ENCODE results near the gene MIR17HG.
"Not testable (repeated sequence)": the region's sequence is repeated elsewhere in the genome, so short reads cannot be mapped to it uniquely, and the experiment has no call there.

Gene MIR17HG

DNA sequence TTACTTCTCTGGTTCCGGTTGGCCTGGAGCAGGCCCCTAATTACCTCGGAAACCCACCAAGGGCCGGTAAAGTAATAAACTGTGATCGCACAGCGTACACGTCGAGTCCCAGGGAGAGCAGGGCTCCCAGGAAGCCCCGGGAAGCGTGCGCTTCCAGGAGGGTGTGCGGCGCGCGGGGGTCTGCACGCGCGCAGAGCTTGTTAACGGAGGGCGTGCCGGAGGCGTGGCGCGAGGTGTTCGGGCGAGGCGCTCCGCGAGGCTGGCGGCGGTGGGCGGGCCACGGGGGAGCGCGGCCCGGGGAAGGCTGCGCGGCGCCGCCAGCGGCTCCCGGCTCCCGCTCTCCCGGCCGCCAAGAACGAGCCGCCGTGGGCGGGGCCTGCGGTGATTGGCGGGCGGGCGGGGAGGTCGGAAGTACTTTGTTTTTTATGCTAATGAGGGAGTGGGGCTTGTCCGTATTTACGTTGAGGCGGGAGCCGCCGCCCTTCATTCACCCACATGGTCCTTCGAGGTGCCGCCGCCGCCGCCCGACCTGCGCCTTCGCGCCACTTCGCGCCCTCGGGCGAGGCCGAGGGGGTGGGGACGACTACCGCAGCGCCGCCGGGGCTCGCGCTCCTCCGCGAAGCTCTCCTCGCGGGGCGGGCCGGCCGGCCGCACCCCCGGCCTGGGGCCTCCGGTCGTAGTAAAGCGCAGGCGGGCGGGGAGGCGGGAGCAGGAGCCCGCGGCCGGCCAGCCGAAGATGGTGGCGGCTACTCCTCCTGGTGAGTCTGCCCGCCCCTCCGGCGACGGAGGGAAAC is at the start of gene MIR17HG:
Gene MIR17HG, plus strand, starts transcription at position 486 of the 794 bp plus-strand sequence.
- DNase-seq (ENCODE audit: low read depth, low spot score) = peak; percentile 95

DNA sequence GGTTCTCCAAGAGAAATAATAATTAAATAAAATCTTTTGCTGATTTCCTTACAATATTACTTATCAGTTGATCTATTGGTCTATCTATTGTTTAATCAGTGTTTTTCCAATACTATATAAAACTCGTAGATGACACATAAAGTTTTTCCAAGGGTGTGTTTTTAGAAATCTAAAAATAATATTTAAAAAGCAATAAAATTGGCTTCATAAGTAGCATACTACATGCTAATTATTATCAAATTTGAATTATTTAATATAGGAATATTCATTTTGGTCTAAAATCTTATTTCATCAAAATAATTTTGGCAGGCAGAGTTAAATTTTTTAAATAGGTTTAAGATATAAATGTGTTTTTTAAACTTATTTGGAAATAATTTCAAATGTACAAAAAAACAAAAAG is 49.4 kb upstream of the MIR17HG start:
- no peak for DNase-seq (ENCODE audit: low read depth, low spot score)

DNA sequence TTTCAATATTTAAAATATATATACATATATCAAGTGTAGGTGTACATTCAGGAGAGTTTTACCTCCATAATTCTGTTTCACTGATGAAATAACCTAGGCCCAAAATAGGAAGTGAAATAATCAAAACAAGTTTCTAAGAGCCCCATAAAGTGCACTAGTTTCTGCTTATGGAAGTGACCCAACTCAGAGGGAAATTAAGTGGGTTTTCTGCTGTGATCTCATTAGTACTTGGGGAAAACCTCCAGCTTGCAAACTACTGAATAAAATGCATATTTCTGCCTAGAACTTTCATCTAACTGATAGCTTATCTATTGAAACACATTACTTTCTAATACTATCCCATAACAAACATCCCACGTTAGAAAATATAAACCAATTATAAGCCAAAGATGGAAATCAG is 45.4 kb upstream of the MIR17HG start:
- no peak for DNase-seq (ENCODE audit: low read depth, low spot score)

DNA sequence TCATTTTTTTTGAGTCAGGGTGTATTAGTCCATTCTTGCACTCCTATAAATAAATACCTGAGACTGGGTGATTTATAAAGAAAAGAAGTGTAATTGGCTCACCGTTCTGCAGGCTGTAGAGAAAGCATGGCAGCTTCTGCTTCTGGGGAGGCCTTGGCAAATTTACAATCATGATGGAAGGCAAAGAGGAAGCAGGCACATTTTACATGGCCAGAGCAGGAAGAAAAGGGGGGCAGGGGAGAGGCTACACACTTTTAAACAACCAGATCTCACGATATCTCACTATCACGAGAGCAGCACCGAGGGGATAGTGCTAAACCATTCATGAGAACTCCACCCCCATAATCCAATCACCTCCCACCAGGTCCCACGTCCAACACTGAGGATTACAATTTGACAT is 44.5 kb upstream of the MIR17HG start:
- no peak for DNase-seq (ENCODE audit: low read depth, low spot score)

DNA sequence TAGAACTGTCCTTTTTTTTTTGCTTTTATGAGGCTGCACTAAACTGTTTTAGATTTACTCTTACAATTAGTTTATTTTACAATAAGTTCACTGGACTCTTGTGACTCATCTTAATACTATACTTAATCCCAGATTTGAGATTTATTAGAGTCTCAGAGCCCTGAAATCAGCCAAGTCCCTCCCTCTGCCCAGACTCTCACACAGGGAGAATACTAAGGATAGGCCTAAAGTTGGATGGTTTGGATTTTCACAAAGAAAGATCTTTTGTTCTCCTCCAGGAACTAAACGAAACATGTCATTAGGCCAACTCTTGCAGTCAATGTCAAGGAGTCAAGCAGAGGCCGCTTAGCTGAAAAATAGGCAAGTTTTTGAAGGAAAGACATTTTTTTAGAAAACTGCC is 42.7 kb upstream of the MIR17HG start:
- DNase-seq (ENCODE audit: low read depth, low spot score) = no peak

DNA sequence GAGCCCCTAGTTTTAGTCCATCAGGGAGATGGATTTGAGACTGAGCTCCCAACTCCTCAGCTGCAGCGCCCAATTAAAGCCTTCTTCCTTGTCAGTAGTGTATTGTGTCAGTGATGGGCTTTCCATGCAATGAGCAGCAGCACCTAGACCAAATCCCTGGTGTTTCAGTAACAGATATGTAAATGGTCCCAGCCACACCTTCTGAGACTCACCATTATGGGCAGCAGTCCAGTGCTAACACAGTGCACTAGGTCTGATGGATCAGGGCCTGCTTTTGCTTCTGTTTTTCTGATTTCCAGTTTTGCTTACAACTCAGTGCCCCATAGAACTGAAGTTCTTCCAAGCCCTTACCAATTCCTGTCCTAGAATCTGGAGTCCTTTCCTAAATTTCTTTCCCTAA is 41.8 kb upstream of the MIR17HG start:
- no peak for DNase-seq (ENCODE audit: low read depth, low spot score)

DNA sequence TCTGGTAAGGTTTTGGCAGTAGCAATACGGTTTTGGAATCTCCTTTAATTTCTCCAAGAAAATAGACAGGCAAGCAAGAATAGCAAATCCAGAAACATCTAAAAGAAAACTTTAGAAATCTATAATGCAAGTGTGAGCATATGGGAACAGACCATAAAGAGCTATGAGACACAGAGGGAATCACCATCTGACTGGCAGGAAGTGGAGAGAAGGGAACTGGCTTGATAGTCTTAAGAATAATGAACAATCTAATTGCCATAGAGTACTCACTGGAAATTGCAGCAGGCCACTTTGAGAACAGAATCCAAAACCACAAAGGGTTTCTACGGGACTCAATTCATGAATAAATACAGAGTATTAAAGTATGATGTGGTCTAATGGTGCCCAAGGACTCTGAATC is 39.6 kb upstream of the MIR17HG start:
- no peak for DNase-seq (ENCODE audit: low read depth, low spot score)

DNA sequence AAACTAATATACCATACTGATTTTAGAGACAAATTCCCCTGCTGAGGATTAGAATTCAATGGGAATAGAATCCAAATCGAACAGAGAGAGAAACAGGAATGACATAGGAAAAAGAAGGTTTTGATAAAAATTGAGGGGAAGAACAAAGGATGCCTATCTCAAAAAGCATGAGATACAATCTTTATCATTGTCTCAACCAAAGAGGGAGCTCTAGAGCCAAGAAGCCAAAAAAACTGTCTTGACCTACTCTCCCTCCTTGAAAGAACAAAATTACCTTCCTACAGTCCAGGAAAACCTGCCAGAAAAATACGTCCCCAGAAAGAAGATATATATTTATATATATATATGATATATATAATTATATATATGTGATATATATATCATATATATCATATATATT is 39.2 kb upstream of the MIR17HG start:
- DNase-seq (ENCODE audit: low read depth, low spot score) = no peak

DNA sequence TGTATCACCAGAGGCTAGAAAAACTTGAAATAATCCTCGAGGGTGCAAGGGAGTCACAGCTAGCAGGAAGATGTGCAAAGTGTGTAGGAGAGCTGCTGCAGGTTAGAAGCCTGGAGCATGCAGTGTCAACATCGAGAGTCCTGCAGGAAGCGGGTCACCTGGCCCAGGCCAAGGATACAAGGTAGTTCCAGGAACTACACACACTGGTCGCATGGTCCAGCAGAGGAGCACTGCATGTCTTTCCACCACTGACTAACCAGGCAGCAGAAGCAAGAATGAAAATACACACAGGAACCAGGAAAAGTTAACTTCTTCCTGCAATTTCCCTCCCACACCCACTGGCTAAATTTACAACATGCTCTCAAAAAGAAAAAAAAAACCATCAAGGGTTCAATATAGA is 36.0 kb upstream of the MIR17HG start:
- no peak for DNase-seq (ENCODE audit: low read depth, low spot score)

DNA sequence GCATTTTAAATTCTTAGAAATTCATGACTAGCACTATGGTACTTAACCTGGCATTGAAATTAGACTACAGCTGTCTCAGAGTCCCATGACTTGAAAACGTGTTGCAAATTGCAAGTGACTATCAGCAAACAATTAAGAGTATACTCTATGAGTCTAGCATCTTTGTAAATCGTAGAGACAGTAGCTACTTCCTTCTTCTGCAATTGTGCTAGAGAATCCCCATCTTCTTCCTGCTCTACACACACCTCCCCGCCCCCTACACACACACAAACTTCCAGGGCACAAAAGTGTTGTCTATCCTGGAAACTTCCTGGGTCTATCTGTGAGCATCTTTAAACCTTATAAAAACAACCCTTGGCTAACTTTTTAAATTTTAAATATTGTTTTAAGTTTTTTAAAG is 35.2 kb upstream of the MIR17HG start:
- DNase-seq (ENCODE audit: low read depth, low spot score) = no peak

DNA sequence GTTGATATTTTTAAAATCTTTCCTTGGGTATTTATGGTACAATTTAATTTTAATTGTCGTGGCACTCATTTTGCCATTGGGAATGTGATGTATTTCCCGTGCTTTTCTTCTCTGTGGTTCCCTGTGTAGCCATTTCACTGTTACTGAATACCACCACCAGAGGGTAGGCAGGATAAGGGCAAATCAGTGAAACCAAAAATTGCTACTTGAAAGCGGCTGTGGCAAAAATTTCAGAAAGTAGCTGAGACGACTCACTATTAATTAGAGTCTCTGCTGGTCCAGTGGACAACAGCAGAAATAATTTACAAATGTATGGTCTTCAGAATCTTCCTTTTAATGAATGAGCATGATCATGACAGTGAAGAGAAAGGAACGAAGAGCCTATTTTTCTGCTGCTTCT is 34.4 kb upstream of the MIR17HG start:
- no peak for DNase-seq (ENCODE audit: low read depth, low spot score)

DNA sequence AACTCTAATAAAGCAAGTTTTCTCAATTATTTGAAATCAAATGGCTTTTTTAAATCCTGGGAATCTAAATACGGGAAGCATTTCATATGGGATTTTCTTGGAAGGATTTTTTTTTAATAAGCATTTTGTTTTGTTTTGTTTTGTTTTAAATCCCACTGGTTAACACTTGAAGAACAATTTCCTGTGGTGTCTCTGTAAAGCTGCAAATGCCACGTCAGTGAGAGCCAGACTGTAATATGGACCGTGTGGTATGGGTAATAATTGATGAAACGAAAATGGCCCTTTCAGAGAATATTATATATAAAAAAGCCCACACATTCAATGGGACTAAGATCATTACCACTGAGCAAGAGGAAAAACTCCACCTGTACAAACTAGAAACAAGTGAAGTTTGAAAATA is 33.9 kb upstream of the MIR17HG start:
- DNase-seq (ENCODE audit: low read depth, low spot score) = no peak

DNA sequence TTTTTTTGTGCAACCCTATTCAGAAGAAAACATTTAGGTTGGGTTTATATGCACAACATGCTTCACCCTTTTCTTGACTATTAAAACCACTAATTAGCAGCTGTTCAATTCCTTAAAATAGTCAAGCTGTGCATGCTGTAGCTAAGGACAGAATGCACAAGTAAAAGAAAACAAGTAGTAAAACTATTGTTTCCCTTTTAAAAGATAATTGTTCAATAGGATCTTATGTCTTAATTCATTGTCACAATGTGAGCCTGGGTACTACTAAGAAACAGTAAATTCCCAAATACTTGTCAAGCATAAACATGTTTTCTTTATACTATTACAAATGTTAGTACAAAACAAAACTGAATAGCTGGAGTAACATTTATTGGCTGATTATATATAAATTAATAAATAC is 32.6 kb upstream of the MIR17HG start:
- no peak for DNase-seq (ENCODE audit: low read depth, low spot score)

DNA sequence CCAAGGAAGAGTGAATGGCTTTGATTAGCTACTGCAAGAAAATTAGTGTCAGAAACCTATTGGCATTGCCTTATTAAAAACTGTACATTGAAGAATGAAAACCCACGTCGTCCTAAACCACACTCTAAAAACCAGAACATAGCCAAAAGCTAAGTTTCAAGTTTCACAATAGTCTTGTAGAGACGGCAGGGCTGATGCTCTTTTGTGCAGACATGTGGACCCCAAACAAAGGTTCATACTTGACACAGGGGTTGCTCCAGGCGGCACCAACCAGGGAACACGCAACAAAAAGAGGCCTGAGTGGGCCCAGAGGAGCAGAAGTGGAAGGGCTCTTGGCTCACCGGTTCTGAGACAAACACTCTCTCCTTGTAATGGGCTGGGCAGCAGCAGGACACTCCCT is 28.6 kb upstream of the MIR17HG start:
- no peak for DNase-seq (ENCODE audit: low read depth, low spot score)

DNA sequence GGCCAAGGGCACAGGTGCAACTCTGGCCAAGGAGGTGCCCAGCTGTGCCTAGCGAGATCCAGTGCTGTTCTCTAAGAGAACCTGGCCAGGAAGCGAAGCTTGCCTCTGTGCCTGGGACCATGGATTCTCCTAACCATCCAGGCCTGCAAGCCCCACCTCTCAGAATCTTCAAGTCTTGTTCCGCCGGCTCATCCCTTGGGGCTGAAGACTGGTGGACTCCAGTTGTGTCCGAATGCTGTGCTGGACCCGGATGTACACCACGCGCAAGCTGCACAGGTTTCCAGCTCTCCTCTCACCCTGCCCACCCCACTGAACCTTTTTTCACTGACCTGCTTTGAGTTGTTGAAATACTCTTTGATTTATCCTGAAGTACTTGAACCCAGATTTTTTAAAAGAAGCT is 27.5 kb upstream of the MIR17HG start:
- no peak for DNase-seq (ENCODE audit: low read depth, low spot score)

DNA sequence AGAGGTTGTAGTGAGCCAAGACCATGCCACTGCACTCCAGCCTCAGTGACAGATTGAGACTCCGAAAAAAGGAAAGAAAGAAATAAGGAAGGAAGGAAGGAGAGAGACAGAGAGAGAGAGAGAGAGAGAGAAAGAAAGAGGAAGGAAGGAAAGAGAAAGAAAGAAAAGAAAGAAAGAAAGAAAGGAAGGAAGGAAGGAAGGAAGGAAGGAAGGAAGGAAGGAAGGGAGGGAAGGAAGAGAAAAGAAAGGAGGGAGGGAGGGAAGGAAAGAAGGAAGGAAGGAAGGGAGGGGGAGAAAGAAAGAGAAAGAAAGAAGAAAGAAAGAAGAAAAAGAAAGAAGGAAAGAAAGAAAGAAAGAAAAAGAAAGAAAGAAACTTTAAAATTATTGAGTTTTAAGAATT is 26.5 kb upstream of the MIR17HG start:
- not testable (repeated sequence) for DNase-seq (ENCODE audit: low read depth, low spot score)

DNA sequence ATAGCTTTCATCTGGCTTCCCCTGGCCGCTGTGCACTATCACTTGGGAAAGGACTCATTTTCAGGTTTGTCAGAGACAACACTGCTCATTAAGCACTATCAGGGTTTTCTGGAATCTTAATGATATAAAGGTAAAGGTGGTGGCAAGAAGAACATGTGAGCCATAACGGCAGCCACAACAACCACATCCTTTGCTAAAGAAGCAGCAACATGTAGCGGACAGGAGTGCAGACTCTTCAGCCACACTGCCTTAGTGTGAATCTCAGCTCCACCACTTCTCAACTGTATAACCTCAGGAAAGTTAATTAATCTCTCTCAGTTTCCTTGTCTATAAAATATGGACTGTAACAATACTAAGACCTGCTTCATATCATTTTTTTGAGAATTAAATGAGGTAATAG is 24.1 kb upstream of the MIR17HG start:
- DNase-seq (ENCODE audit: low read depth, low spot score) = no peak

DNA sequence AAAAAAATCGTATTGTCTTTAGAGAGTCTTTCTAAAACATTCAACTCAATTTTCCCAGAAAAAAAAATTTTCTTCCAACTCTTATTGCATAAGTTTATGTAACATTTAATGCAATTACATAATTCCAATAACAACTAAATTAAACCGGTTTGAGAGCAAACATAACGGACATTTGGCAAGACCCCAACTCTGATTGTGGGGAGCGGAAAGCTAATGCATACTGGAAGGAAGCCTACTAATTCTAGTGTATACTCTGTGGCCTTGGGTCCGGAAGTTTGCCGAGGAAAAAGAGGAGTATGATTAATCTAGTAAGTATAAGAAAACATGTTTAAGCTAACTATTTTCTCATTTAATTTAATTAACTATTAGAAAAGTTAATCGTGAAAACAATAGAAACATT is 21.3 kb upstream of the MIR17HG start:
- DNase-seq (ENCODE audit: low read depth, low spot score) = no peak

DNA sequence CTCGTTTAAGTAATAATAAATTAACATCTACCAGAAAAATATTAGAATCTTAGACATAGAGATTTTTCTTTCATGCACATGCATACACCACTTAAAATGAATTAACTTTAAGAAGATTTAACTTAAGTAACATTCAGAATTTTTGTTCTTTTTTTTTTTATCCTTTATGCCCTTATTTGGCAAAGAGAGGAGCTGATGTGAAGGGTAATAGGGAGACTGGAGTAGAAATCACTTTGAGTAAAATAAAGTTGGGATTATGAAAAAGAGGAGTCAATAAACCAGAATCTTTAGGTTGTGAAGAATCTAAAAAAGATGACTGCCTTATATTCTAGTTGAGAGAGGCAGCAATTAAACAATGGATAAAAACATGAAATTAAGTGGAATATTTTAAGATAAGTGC is 18.8 kb upstream of the MIR17HG start:
- DNase-seq (ENCODE audit: low read depth, low spot score) = no peak

DNA sequence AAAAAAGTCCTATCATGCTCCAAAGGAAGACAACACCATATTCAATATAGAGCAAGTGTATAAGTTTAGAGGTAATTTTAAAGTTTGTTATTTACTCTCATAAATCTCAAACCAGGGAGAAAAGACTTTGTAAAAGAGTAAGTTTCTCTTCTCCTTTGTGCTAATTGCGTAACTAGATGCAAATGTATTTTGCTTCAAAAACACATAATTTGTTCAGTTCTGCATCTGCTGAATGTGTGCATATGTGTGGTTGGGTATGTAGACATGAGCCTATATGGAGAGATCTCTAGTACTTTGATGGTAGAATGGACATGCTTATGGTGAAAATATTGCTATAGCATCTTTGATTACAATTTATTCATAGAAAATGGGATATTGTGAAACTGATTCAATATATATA is 17.8 kb upstream of the MIR17HG start:
- no peak for DNase-seq (ENCODE audit: low read depth, low spot score)

DNA sequence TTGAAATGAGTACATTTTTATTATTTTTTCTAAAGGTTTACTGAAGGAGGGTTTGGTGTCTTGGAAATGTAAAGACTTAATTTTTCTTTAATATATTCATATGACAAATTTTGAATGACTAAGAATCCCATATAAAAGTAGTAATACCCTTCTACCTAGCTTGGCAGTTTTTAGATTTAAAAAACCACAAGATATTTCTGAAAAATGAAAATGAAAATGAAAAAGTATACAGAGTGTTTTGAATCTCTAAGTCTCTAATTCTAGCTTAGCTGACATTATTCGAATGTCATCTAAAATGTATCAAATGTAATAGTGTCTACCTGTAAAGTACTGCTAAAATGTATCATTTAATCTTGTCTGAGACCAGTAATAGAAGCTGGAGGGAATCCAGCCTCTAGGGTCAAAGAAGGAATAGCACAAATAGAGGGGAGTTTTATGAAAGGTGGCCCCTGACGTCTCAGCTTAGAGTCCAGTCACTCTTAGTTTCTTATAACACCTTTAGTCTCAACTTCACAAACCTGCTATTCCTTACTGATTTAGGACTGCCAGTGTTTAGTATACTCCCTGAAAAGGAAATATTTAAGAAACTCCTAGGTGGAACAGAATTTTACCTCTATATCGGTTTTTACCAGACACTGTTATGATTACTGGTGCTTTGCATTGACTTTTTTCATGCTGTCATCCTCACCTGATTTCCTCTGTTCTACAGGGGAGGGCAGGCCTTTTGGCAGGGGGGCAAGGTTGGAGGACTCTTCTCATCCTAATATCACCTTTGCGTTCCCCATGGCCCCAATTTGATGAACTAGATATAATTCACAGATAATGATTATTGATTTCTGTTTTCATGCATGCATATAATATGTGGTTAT is 16.2 kb upstream of the MIR17HG start:
- DNase-seq (ENCODE audit: low read depth, low spot score) = no peak

DNA sequence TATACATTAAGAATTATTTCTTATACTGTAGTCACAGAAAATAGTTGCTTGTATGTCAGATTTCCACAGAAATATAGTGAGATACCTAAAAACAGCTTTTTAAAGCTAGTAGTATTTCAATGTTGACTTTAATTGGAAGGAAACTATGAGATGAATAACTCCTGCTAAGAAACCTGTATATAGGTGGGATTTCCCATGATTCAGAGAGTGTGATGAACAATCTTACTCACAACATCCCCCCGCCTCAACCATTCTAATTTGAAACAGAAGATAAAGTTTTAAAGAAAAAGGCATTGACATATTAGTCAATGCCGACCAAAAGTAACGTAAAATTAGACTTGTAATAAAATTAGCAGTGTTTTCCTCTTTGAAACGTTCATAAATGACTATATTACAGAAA is 1.4 kb upstream of the MIR17HG start:
- no peak for DNase-seq (ENCODE audit: low read depth, low spot score)

DNA sequence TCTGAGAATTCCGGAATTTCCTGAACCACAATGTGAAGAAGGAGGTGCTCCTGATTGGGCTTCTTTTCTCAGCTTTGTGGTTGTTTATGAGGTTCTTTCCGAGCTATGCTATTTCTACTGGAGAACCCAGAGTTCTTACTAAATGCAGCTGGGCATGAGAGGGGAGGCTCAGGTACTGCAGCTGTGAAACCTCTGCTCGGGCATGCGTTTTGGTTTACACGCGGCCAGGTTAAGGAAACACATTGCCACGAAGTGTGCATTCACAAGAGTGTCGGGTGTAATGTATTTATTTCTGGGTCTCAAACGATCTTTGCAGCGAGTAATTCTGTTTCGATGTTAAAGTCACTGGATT is 661 bp upstream of the MIR17HG start:
- DNase-seq (ENCODE audit: low read depth, low spot score) = no peak

Measured in ELF-1 (cell line).